HG02678 (cell line): ENCODE results near the gene LPO.

Source experiments
- ATAC-seq: cut with Tn5 transposase; IDR thresholded peaks from one replicate; pipeline ENCODE4 v1.9.1; 2021; ENCODE audit warnings: mild to moderate bottlenecking, moderate library complexity; ENCODE audit not compliant: unreplicated experiment

The LPO gene

GRCh38 chr17:58253082-58253481, 14.7 kb downstream of the LPO start:
- no peak for ATAC-seq

GRCh38 chr17:58254803-58255202, 16.4 kb downstream of the LPO start:
- ATAC-seq, result no peak

DNA sequence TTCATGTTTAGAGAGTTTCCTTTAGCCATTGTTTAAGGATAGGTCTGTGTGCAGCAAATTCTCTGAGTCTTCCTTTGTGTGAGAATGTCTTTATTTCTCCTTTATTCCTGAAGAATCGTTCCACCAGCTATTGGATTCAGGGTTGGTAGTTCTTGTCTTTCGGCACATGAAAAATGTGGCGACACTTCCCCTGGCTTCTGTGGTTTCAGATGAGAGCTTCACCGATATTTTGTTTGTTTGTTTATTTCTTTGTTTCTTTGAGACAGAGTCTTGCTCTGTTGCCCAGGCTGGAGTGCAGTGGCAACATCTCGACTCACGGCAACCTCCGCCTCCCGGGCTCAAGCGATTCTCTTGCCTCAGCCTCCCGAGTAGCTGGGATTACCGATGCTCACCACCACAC, 23.8 kb downstream of the LPO start:
- no peak for ATAC-seq

DNA sequence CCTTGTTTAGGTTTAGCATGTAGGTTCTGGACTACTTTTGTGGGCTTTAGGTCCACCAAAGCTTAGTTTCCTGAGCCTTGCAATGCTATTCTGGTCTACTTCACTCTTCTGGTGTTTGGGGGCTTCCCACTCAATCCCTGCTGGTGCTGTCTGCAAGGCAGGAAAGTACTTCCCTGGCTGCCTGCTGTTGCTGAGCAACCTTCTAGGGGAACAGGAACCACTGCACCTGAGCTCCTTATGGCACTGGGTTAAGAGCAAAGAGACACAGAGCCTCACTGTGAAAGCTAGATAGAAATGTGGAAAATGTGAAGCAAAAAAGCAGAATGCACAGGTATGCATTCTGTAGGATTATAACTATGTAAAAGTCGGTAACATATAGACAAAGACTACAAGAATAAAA, 25.4 kb downstream of the LPO start:
- ATAC-seq, result no peak

- ATAC-seq, result no peak
Observed at GRCh38 chr17:58264407-58265103, 26.2 kb downstream of the LPO start.

DNA sequence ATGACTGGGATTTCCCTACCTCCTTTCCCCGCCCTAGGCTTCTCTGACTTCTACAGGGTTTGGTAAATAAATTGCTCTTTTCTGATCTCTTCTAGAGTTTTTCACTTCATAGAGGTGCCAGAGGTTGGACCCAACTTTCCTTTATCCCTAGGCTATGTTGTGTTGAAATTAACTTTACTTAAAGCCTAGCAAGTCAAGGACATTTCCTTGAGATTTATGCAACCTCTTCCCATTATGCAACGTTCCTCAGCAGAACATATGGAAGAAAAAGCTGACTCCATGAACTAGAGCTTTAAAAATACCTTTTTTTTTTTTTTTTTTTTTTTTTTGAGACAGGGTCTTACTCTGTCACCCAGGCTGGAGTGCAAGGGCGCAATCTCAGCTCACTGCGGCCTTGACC, 26.9 kb downstream of the LPO start:
- no peak for ATAC-seq

DNA sequence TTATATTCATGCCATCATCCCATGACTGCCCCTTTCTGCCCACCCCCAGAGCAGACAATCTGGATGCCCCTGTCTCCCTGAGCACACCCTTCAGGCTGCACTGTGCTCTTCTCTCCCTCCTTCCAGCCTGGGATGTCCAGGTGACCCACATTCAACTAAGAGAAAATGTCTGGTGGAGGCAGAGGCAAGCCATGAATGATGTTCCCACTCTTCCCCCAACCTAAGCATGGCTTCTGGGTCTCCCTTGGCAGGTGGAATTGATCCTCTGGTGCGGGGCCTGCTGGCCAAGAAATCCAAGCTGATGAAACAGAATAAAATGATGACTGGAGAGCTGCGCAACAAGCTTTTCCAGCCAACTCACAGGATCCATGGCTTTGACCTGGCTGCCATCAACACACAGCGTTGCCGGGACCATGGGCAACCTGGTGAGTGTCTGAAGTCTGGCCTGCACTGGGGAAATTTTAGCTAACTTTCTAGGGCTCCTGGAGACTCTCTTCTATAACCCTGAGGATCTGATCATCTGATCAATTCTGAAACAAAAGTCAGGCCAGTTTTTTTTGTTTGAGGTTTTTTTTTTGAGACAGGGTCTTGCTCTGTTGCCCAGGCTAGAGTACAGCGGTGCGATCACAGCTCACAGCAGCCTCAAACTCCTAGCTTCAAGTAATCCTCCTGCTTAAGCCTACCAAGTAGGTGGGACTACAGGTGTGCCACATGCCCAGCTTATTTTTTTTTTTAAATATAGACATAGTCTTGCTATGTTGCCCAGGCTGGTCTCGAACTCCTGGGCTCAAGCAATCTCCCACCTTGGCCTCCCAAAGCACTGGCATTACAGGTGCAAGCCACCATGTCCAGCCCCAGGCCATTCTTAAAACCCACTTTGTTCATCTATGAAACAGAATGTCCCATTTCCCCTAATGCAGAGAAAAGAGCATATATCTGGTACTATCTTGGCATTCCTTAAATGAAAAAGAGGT, 27.8 kb downstream of the LPO start:
- ATAC-seq, result no peak

- no peak for ATAC-seq
Observed at GRCh38 chr17:58267347-58268324, 29.3 kb downstream of the LPO start.

- no peak for ATAC-seq
Observed at GRCh38 chr17:58268326-58268725, 29.9 kb downstream of the LPO start.

- ATAC-seq, result no peak
Observed at GRCh38 chr17:58268774-58269556, 30.6 kb downstream of the LPO start.

GRCh38 chr17:58269557-58270291, 31.3 kb downstream of the LPO start:
- no peak for ATAC-seq

DNA sequence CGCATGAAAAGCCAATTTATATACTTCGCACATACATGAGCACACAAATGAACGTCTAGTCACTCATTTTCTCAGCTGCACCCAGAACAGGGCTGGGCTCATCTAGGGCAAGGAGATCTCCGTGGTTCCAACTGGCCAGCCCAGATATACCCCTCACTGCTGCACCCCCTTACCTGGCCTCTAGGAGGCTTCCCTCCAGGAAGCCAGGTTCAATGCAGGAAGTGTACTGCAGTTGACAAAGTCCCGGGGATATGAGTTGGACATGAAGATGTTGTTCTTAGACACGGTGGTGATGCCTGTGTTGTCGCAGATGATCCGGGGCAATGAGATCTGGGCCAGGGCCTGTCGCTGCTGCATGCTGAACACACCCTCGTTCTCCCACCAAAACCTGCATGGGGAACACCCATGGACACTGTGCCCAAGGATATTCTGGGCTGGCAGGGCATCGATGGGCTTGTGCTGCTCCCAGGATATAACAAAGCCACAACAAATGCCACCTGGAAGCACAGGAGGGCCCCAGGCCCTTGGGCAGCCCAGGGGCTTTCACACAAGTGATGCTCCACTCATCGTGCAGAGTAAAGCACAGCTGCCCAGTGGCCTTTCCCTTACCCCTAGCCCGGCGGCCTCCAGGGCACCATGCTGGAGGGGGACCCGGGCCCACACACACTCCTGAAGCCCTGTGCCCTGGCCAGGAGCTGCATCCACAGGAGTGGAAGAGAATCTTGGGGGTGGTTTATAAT, 32.3 kb downstream of the LPO start:
- ATAC-seq, result no peak

- ATAC-seq, result no peak
Observed at GRCh38 chr17:58271216-58271931, 33.0 kb downstream of the LPO start.

DNA sequence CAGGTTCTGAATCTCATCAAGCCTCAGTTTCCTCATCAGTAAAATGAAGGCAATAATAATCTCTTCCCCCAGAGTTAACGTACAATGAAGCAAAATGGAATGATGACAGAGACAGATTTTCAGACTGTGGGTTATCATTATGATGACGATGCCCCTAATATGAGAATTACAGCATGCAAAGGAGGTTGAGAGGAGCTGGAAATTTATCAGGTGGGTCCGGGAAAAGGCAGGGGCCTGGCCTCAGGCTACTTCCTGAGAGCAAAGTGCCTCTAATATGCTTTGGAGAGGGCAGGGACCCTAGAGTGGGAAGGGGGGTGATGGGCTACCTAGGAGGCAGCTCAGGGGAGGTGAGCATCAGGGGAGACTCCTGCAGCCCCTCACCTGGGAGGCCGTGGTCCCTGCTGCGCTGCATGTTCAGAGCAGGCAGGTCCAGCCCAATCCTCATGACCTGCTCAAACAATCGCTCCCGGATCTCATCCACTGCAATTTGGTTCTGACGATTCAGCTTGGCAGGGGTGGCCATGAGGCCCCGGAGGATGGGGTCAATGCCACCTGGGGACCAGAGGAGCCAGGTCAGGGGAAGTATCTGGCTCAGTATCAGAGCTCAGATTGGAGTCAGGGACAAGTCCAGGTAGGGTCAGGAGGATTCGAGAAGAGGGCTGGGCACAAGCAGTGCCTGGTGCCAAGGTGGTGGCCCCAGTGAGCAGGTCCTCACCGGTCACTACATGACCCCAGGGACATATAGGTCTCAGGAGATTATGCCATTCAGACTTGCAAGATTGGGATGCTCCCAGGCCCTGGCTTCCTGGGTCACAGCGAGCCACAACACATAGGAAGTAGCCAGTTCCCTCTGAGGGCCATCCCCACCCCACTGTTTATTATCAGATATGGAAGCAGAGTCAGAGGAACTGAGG, 34.2 kb downstream of the LPO start:
- no peak for ATAC-seq

DNA sequence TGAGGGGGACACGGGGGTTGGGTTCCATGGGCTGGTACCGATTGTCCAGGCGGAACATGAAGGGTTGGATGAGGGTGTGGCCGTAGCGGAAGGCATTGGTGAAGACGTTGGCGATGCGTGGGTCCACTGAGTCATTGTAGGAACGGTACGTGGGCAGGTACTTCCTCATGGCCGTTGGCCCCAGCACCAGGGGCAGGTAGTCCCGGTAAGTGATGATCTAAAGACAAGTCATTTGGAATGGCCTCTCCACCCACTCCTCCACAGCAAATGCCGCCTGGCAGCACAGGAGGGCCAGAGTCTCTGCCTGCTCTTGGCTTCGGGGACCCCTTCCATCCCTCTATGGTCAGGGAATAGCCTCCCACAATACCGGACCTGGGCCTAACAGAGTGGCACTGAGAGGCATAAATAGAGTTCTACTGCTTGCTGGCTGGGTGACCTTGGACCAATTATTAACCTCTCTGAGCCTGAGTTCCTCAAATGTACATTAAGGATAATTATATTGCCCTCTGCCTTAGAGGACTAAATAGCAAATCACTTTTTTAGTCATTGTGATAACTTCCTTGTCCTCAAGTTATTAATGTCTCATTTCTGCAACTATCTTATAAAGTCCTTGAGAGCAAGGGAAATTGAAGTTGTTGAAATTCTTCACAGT, 35.2 kb downstream of the LPO start:
- no peak for ATAC-seq

DNA sequence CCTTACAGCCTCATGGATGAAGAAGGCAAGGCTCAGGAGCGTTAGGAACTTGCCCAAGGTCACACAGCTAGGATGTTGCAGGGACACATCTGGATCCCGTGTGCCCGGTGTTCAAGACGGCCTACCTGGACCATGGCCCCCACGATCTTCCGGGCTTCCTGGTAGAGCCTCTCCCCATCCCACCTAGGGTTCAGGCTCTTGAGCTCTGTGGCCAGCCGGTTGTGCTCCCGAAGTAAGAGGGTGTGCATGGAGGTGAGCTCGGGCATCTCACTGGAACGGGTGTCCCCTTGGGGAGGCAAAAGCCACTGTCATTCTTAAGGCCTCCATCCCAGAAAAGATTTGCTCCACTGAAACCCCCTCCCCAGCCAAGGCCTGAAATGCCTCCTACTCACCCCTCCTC, 37.0 kb downstream of the LPO start:
- ATAC-seq, result no peak

DNA sequence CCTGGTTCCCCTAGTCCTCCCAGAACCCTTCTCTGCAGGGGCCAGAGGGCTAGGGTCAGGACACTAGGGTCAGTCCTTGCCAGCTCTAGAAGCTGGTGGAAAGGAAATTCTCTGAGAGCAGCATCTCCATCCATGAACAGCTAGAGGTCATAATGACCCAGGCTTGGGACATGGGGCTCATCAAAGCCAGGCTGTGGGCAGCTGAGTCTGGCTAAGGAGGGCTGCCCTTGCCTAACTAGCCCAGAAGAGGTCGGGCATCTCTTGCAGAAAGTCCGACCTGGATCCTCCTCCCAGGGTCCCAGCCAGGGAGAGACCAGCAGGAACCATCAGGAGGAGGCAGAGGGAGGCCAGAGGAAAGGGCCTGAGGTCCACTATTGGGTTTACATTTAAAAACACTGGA, 38.0 kb downstream of the LPO start:
- ATAC-seq, result no peak
